GM18517 (cell line): ENCODE results near the gene TLX1.

Experiments used
- ATAC-seq: cut with Tn5 transposase; IDR thresholded peaks from one replicate; pipeline ENCODE4 v1.9.1; 2021; ENCODE audit warnings: mild to moderate bottlenecking, moderate library complexity; ENCODE audit not compliant: unreplicated experiment

TLX1 gene

GRCh38 chr10:101130984-101131961 is at the start of gene TLX1:
TSS of gene TLX1 (plus strand) at chr10:101131300. CDS start at chr10:101131542, 242 bp downstream.
- ATAC-seq, result no peak

GRCh38 chr10:101085846-101086245 is 45.3 kb upstream of the TLX1 start:
- ATAC-seq, result no peak

- ATAC-seq, result no peak
Observed at GRCh38 chr10:101087376-101087775, 43.7 kb upstream of the TLX1 start.

- ATAC-seq, result no peak
Observed at GRCh38 chr10:101087965-101088364, 43.1 kb upstream of the TLX1 start.

- no peak for ATAC-seq
Observed at GRCh38 chr10:101089520-101090299, 41.4 kb upstream of the TLX1 start.

- ATAC-seq, result no peak
Observed at GRCh38 chr10:101090597-101090996, 40.5 kb upstream of the TLX1 start.

GRCh38 chr10:101091546-101092290 is 39.4 kb upstream of the TLX1 start:
- no peak for ATAC-seq

- no peak for ATAC-seq
Observed at GRCh38 chr10:101092881-101093354, 38.2 kb upstream of the TLX1 start.

GRCh38 chr10:101094121-101094879 is 36.8 kb upstream of the TLX1 start:
- ATAC-seq, result no peak

GRCh38 chr10:101095004-101095403 is 36.1 kb upstream of the TLX1 start:
- ATAC-seq, result no peak

- no peak for ATAC-seq
Observed at GRCh38 chr10:101095550-101096213, 35.4 kb upstream of the TLX1 start.

GRCh38 chr10:101096378-101096777 is 34.7 kb upstream of the TLX1 start:
- no peak for ATAC-seq

- no peak for ATAC-seq
Observed at GRCh38 chr10:101097881-101098280, 33.2 kb upstream of the TLX1 start.

- no peak for ATAC-seq
Observed at GRCh38 chr10:101099901-101100300, 31.2 kb upstream of the TLX1 start.

- no peak for ATAC-seq
Observed at GRCh38 chr10:101101372-101101881, 29.7 kb upstream of the TLX1 start.

GRCh38 chr10:101103430-101103829 is 27.7 kb upstream of the TLX1 start:
- no peak for ATAC-seq

- no peak for ATAC-seq
Observed at GRCh38 chr10:101106351-101106750, 24.7 kb upstream of the TLX1 start.

- no peak for ATAC-seq
Observed at GRCh38 chr10:101107771-101108170, 23.3 kb upstream of the TLX1 start.

- no peak for ATAC-seq
Observed at GRCh38 chr10:101110856-101111523, 20.1 kb upstream of the TLX1 start.
